ENCODE measurements around the gene RAB23. TPM values are rescaled to one million over a fixed set of nuclear protein-coding genes. Genes with fewer than 3 reads are reported as not detected.

The RAB23 gene
- total RNA-seq, 1 experiment from 2014 or later, result 8.4 TPM

DNA sequence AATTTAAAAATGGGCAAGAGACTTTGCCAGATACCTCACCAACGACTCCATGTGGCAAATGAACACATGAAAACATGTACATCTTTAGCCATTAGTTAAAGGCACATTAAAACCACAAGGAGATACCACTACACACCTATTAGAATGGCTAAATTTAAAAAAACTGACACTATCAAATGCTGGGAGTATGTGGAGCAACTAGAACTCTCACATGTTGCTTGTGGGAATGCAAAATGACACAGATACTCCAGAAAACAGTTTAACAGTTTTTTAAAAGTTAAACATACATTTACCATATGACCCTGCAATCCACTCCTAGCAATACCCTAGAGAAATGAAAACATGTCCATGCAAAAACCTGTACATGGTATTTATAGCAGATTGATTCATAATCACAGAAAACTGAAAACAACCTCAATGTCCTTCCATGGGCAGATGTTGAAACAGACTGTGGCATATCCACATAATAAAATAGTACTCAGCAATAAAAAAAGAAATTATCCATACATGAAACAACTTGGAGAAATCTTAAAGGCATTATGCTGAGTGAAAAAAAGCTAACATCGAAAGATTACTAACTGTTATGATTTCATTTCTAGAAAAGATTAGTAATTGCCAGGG is 1.9 kb downstream of the RAB23 start:
- TF ChIP-seq, protein P1, sequence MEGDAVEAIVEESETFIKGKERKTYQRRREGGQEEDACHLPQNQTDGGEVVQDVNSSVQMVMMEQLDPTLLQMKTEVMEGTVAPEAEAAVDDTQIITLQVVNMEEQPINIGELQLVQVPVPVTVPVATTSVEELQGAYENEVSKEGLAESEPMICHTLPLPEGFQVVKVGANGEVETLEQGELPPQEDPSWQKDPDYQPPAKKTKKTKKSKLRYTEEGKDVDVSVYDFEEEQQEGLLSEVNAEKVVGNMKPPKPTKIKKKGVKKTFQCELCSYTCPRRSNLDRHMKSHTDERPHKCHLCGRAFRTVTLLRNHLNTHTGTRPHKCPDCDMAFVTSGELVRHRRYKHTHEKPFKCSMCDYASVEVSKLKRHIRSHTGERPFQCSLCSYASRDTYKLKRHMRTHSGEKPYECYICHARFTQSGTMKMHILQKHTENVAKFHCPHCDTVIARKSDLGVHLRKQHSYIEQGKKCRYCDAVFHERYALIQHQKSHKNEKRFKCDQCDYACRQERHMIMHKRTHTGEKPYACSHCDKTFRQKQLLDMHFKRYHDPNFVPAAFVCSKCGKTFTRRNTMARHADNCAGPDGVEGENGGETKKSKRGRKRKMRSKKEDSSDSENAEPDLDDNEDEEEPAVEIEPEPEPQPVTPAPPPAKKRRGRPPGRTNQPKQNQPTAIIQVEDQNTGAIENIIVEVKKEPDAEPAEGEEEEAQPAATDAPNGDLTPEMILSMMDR (IDR thresholded peaks at IDR 0.05; ENCODE audit: unreplicated experiment), result no peak
- BruUV-seq (replicated peaks), result no TSS peak
- intact Hi-C loops (cut with micrococcal nuclease), result no loop called here
- no peaks in the 10 kb centered on the region for H3K27me3 Mint-ChIP-seq (ENCODE audit: insufficient read depth, unreplicated experiment)
- CTCF ChIA-PET, result interaction anchor here (1.4 to 2.8 kb wide), 3 partner anchors 29 to 96 kb away, joined by 3 to 15 read pairs (median 8); partner anchors contain the start of gene PRIM2
- H3K9me3 Mint-ChIP-seq (ENCODE audit: unreplicated experiment), result no peaks in the 10 kb centered on the region
- no peak overlapping the region for H3K27ac Mint-ChIP-seq (ENCODE audit: low read depth, unreplicated experiment)
- POLR2A ChIA-PET, result interaction anchor here (1.4 to 4.2 kb wide), 4 partner anchors 8 to 96 kb away, joined by 6 to 28 read pairs (median 18); partner anchors contain the start of gene PRIM2
- peaks cover 35% of the 10 kb centered on the region for H3K4me1 Mint-ChIP-seq (ENCODE audit: insufficient read depth, unreplicated experiment)
- H3K36me3 Mint-ChIP-seq (ENCODE audit: insufficient read depth, unreplicated experiment), result no peaks in the 10 kb centered on the region
- H3K4me3 Mint-ChIP-seq (ENCODE audit: unreplicated experiment), result peak overlapping the region; percentile 84
- DNase-seq (ENCODE audit: unreplicated experiment), result no peak

DNA sequence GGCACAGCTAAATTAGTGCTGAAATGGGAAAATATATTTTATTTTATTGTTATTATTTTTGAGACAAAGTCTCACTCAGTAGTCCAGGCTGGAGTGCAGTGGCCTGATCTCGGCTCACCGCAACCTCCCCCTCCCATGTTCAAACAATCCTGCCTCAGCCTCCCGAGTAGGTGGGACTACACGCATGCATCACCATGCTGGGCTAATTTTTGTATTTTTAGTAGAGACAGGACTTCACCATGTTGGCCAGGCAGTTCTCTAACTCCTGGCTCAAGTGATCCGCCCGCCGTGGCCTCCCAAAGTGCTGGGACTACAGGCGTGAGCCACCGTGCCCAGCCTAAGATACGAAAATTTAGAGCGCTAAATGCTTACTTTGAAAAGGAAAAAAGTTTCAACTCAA is 4.8 kb downstream of the RAB23 start:
- no peak overlapping the region for H3K4me3 Mint-ChIP-seq (ENCODE audit: unreplicated experiment)
- no peaks in the 10 kb centered on the region for H3K9me3 Mint-ChIP-seq (ENCODE audit: unreplicated experiment)
- peak overlapping the region; percentile 66 for H3K27ac Mint-ChIP-seq (ENCODE audit: low read depth, unreplicated experiment)
- H3K27me3 Mint-ChIP-seq (ENCODE audit: insufficient read depth, unreplicated experiment), result no peaks in the 10 kb centered on the region
- ChIA-PET CTCF (no interaction called here), POLR2A (interaction anchor here (1.0 to 1.2 kb wide), 2 partner anchors 10 to 24 kb away, joined by 3 to 5 read pairs; no protein-coding TSS in a partner anchor)
- TF ChIP-seq, protein P1 (IDR thresholded peaks at IDR 0.05; ENCODE audit: unreplicated experiment), result no peak
- no peak for DNase-seq (ENCODE audit: unreplicated experiment)
- BruUV-seq (replicated peaks), result no TSS peak
- no peaks in the 10 kb centered on the region for H3K36me3 Mint-ChIP-seq (ENCODE audit: insufficient read depth, unreplicated experiment)
- H3K4me1 Mint-ChIP-seq (ENCODE audit: insufficient read depth, unreplicated experiment), result peaks cover 31% of the 10 kb centered on the region
- intact Hi-C loops (cut with micrococcal nuclease), result loop anchor here (5.0 kb wide), 1 partner anchor 85 kb away; no protein-coding TSS in a partner anchor

DNA sequence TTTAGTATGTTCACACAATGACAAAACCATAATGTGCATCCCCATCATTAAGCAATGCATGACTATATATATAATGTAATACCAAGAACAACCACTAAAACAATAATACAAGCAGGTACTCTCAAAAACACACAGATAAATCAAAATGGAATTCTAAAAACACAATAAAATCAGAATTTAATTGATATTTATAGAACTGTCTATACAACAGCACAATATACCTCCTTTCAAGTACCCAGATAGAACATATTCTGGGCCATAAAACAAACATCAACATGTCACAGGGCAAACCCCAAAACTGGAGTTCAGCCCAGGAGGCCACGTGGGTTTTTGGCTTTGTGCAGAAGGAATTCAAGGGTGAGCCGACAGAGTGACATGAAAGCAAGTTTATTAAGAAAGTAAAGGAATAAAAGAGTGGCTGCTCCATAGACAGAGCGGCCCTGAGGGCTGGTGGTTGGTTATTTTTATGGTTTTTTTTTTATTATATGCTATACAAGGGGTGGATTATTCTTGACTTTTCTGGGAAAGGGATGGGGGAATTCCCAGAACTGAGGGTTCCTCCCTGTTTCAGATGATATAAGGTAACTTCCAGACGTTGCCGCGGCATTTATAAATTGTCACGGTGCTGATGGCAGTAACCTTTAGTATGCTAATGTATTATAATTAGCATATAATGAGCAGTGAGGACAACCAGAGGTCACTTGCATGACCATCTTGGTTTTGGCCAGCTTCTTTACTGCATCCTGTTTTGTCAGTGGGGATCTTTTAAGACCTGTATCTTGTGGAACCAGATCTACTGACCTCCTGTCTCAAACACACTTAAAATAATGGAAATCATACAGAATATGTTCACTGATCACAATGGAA is 5.6 kb downstream of the RAB23 start:
- BruUV-seq (replicated peaks), result no TSS peak
- TF ChIP-seq, protein P1 (IDR thresholded peaks at IDR 0.05; ENCODE audit: unreplicated experiment), result peak; percentile 30
- POLR2A ChIA-PET, result interaction anchor here (1.2 kb wide), 1 partner anchor 9 kb away, joined by 5 read pairs; no protein-coding TSS in a partner anchor
- peak overlapping the region; percentile 67 for H3K4me3 Mint-ChIP-seq (ENCODE audit: unreplicated experiment)
- H3K27ac Mint-ChIP-seq (ENCODE audit: low read depth, unreplicated experiment), result peak overlapping the region; percentile 66
- DNase-seq (ENCODE audit: unreplicated experiment), result peak; percentile 63
- H3K4me1 Mint-ChIP-seq (ENCODE audit: insufficient read depth, unreplicated experiment), result peaks cover 36% of the 10 kb centered on the region
- CTCF ChIA-PET, result interaction anchor here (0.6 kb wide), 1 partner anchor 10 kb away, joined by 3 read pairs; no protein-coding TSS in a partner anchor
- H3K36me3 Mint-ChIP-seq (ENCODE audit: insufficient read depth, unreplicated experiment), result no peaks in the 10 kb centered on the region
- no peaks in the 10 kb centered on the region for H3K27me3 Mint-ChIP-seq (ENCODE audit: insufficient read depth, unreplicated experiment)
- no peaks in the 10 kb centered on the region for H3K9me3 Mint-ChIP-seq (ENCODE audit: unreplicated experiment)
- intact Hi-C loops (cut with micrococcal nuclease), result loop anchor here (5.0 kb wide), 1 partner anchor 86 kb away; no protein-coding TSS in a partner anchor

DNA sequence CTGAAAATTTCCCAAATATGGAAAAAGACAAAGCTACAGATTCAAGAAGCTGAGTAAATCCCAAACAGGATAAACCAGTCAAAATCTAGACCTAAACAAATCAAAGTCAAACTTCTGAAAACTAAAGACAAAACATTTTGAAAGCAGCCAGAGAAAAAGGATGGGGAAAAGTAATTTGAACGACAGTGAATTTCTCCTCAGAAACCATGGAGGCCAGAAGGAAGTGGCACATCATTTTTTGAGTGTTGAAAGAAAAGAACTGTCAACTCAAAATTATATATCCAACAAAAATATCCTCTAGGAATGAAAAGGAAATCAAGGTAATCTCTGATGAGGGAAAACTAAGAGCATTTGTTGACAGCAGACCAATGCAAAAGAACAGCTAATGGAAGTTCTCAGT is 6.8 kb downstream of the RAB23 start:
- no TSS peak for BruUV-seq (replicated peaks)
- H3K27me3 Mint-ChIP-seq (ENCODE audit: insufficient read depth, unreplicated experiment), result no peaks in the 10 kb centered on the region

More for the DNA sequence above, 6.8 kb downstream of the RAB23 start:
- Mint-ChIP-seq H3K4me1 (ENCODE audit: insufficient read depth, unreplicated experiment) (peaks cover 32% of the 10 kb centered on the region), H3K4me3 (ENCODE audit: unreplicated experiment) (no peak overlapping the region), H3K36me3 (ENCODE audit: insufficient read depth, unreplicated experiment) (peaks cover 3% of the 10 kb centered on the region), H3K27ac (ENCODE audit: low read depth, unreplicated experiment) (no peak overlapping the region), H3K9me3 (ENCODE audit: unreplicated experiment) (no peaks in the 10 kb centered on the region)
- intact Hi-C loops (cut with micrococcal nuclease), result loop anchor here (5.0 kb wide), 1 partner anchor 87 kb away; no protein-coding TSS in a partner anchor
- ChIA-PET POLR2A (interaction anchor here (0.7 to 1.5 kb wide), 2 partner anchors 11 to 12 kb away, joined by 3 to 4 read pairs; no protein-coding TSS in a partner anchor), CTCF (no interaction called here)
- DNase-seq (ENCODE audit: unreplicated experiment), result no peak
- TF ChIP-seq, protein P1 (IDR thresholded peaks at IDR 0.05; ENCODE audit: unreplicated experiment), result no peak

All from MCF 10A (cell line).